Measurements from ENCODE around the gene IDS. TPM values are rescaled to one million over a fixed set of nuclear protein-coding genes. Genes with fewer than 3 reads are reported as not detected.
"Not testable (repeated sequence)": the region's sequence is repeated elsewhere in the genome, so short reads cannot be mapped to it uniquely, and the experiment has no call there.

IDS gene
- total and polyA plus RNA-seq, 9 donors: 53.3 to 122 (median 76.1) TPM

GRCh38 chrX:149541521-149542047 is 36.5 kb upstream of the IDS start:
- H3K36me3 ChIP-seq: no peaks in the 10 kb centered on the region
- no peak for DNase-seq
- intact Hi-C loops (cut with DNase I): no loop called here
- peaks cover 3% of the 10 kb centered on the region for H3K4me1 ChIP-seq (ENCODE audit: insufficient read depth)
- H3K27me3 ChIP-seq: no peaks in the 10 kb centered on the region
- 42 to 56% (median 49%) methylated on average over 13 of the region's 13 CpGs for WGBS, 3 donors
- peak overlapping the region; percentile 44 to 86 for H3K27ac ChIP-seq
- peak overlapping the region; percentile 56 for H3K4me3 ChIP-seq
- TF ChIP-seq POLR2A (IDR thresholded peaks at IDR 0.05) (no peak), CTCF (IDR thresholded peaks at IDR 0.05) (no peak), EP300 (IDR thresholded peaks at IDR 0.05) (no peak)
- H3K9me3 ChIP-seq: no peaks in the 10 kb centered on the region

DNA sequence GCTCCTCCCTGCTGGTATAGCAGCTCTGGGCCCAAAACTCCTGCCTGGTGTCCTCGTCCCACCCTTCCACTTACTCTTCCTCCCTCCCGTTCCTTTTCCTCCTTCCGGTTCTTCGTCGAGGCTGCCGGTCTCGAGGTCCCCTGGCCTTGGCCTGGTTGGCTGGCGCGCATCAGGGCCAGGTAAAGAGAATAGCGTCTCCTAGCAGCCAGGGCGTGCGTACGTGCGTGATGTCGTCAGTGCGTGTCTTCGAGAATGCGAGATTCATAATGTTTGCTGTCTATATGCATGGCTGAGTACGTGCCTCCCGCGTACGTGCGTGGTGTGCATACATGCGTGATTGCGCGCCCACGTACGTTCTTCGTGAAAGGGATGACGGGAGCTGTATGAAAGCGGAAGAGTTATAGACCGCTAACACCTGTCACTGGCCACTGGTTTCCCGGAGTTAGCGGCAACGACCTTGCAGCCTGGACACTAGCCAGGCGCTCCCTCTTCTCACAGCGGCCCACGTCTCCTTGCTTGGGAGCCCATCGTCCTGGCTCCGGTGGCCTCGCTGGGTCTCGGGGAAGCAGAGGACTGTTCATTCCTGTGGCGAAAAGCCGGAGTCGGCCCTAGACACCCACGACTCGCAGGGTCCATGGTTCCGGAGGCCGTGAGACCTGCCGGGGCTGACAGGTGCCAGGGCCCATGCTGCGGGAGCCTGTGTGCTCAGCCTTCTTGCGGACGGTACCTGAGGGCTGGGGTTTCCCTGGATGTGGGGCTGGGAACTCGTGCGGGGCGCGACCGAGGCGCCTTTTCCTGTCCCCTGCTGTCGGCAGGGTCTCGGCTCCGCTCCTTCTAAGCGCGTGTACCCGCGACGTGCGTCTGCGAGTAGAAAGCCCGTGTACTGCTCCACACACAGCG is 35.8 kb upstream of the IDS start, which contains the start of gene EOLA1:
TSS of gene EOLA1 (plus strand) at position 392 of the 900 bp plus-strand sequence. CDS start 4,619 bp downstream, outside the sequence.
- H3K27me3 ChIP-seq: no peaks in the 10 kb centered on the region
- intact Hi-C loops (cut with DNase I): no loop called here
- no peaks in the 10 kb centered on the region for H3K36me3 ChIP-seq
- no peaks in the 10 kb centered on the region for H3K9me3 ChIP-seq
- H3K4me1 ChIP-seq (ENCODE audit: insufficient read depth): peaks cover 3% of the 10 kb centered on the region
- TF ChIP-seq EP300 (IDR thresholded peaks at IDR 0.05) (no peak), CTCF (IDR thresholded peaks at IDR 0.05) (no peak), POLR2A (IDR thresholded peaks at IDR 0.05) (peak; percentile 28)
- WGBS, 3 donors: 39 to 56% (median 55%) methylated on average over 71 of the region's 71 CpGs
- H3K4me3 ChIP-seq: peak within 1 kb of the TSS; percentile 56
- DNase-seq: peak in 1 of 5 donors; percentile 87
- H3K27ac ChIP-seq: peak within 1 kb of the TSS; percentile 47 to 86

DNA sequence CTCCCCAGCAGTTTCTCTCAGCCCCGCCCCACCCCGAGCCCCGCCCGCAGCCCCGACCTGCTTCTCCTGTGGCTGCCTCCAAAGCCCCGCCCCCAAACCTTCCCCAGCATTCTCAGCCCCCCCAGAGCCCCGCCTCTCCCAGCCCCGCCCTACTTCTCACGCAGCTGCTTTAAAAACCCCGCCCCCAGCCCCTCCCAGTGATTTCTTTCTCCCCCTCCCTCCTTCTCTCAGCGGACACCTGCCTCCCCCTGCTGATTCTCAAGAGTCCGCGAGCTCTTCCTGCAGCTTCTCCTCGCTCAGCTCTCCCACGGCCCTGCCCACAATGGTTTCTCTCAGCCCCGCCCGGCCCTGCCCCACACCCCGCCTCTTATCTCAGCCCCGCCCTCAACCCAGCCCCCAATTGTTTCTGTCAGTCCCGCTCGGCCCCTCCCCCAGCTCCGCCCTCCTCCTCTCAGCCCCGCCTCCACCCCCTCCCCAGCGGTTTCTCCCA is 35.1 kb upstream of the IDS start:
- no peaks in the 10 kb centered on the region for H3K9me3 ChIP-seq
- WGBS, 3 donors: 36 to 49% (median 40%) methylated on average over 20 to 24 of the region's 24 CpGs
- intact Hi-C loops (cut with DNase I): no loop called here
- H3K4me3 ChIP-seq: peak overlapping the region; percentile 56
- H3K27me3 ChIP-seq: no peaks in the 10 kb centered on the region
- peak overlapping the region; percentile 47 to 86 for H3K27ac ChIP-seq
- DNase-seq: peak; percentile 89 to 94 (median 93)
- H3K36me3 ChIP-seq: no peaks in the 10 kb centered on the region
- no peak for TF ChIP-seq CTCF (IDR thresholded peaks at IDR 0.05)
- no peak for TF ChIP-seq EP300 (IDR thresholded peaks at IDR 0.05)
- no peak for TF ChIP-seq POLR2A (IDR thresholded peaks at IDR 0.05)
- peaks cover 3% of the 10 kb centered on the region for H3K4me1 ChIP-seq (ENCODE audit: insufficient read depth)

GRCh38 chrX:149539283-149540130 is 34.4 kb upstream of the IDS start:
- H3K36me3 ChIP-seq: no peaks in the 10 kb centered on the region
- H3K4me3 ChIP-seq: peak overlapping the region; percentile 47
- peak overlapping the region in 1 of 2 donors; percentile 38 for H3K27ac ChIP-seq
- no peak for TF ChIP-seq CTCF (IDR thresholded peaks at IDR 0.05)
- no peak for TF ChIP-seq POLR2A (IDR thresholded peaks at IDR 0.05)
- no peak for TF ChIP-seq EP300 (IDR thresholded peaks at IDR 0.05)
- no peaks in the 10 kb centered on the region for H3K9me3 ChIP-seq
- DNase-seq: peak; percentile 86 to 90 (median 88)
- no peaks in the 10 kb centered on the region for H3K27me3 ChIP-seq
- WGBS, 3 donors: 30 to 41% (median 38%) methylated on average over 34 of the region's 34 CpGs
- peaks cover 3% of the 10 kb centered on the region for H3K4me1 ChIP-seq (ENCODE audit: insufficient read depth)
- intact Hi-C loops (cut with DNase I): no loop called here

GRCh38 chrX:149537474-149537873 is 32.4 kb upstream of the IDS start:
- H3K36me3 ChIP-seq; H3K4me1 ChIP-seq (ENCODE audit: insufficient read depth); DNase-seq; H3K27me3 ChIP-seq; H3K27ac ChIP-seq; H3K4me3 ChIP-seq; intact Hi-C loops (cut with DNase I); H3K9me3 ChIP-seq: not testable (repeated sequence)
- 80 to 87% (median 83%) methylated on average over 7 to 10 of the region's 11 CpGs for WGBS, 3 donors

DNA sequence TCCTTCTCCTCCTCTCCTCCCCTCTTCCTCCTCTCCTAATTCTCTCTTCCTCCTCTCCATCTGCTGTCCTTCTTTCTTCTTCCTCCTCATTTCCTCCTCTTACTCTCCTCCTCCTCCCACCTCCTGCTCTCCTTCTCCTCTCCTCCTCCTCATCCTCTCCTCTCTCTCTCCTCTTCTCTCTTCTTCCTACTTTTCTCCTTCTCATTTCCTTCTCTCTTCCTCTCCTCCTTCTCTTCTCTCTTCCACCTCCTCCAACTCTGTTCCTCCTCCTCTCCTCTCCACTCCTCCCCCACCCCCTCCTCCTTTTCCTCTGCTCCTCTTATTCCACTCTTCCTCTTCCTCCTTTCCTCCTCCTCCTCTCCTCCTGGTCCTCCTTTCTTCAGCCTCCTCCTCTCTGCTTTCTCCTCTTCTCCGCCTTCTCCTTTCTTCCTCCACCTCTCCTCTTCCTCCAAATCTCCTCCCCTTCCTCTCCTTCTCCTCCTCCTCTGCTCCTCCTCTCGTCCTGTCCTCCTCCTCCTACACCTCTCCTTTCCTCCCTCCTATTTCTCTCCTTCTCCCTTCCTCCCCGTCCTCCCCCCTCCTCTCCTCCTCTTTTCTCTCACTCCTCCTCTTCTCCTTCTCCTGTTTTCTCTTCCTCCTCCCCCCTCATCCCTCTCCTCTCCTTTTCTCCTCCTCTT is 30.0 kb upstream of the IDS start:
- H3K4me3 ChIP-seq; intact Hi-C loops (cut with DNase I); H3K27me3 ChIP-seq; H3K9me3 ChIP-seq; H3K27ac ChIP-seq; H3K4me1 ChIP-seq (ENCODE audit: insufficient read depth); DNase-seq; H3K36me3 ChIP-seq: not testable (repeated sequence)
- 50 to 54% (median 53%) methylated on average over 3 of the region's 3 CpGs for WGBS, 3 donors

All from ovary (tissue), 9 donors.